Astrocyte (in vitro differentiated cells and primary cell): ENCODE results near the gene TMEM178B.

Source experiments
- EZH2 ChIP-seq: IDR thresholded peaks from 2 replicates; pipeline ENCODE4 v1.6.1; 2012; ENCODE audit warnings: mild to moderate bottlenecking, low read length, inconsistent platforms; ENCODE audit not compliant: insufficient read depth
- TF ChIP-seq, protein P1 (sequence below): IDR thresholded peaks from 2 replicates; pipeline ENCODE4 v1.5.1; 2011; ENCODE audit warnings: low read depth, mild to moderate bottlenecking, inconsistent platforms, low read length, moderate library complexity; ENCODE audit not compliant: insufficient read depth

DNA sequence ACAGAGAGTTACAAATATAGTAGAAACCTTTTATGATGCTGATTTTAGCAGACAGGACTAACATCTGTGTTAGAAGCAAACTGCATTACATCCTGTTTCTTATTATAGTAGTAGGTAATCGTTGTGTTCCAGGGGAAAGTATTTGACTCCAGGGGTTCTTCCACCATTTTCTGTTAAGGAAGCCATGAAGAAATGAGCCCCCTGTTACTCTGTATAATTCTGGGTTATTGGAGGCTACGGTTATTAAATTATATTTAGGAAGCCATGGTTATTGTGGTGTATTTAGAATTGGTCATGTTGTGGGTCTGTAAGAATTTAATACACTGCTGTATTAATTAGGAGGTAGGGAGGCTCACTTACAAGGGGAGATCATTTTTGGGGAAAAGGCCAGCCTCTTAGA is 301.6 kb downstream of the TMEM178B start:
- TF ChIP-seq EZH2 = no peak
- TF ChIP-seq, protein P1, sequence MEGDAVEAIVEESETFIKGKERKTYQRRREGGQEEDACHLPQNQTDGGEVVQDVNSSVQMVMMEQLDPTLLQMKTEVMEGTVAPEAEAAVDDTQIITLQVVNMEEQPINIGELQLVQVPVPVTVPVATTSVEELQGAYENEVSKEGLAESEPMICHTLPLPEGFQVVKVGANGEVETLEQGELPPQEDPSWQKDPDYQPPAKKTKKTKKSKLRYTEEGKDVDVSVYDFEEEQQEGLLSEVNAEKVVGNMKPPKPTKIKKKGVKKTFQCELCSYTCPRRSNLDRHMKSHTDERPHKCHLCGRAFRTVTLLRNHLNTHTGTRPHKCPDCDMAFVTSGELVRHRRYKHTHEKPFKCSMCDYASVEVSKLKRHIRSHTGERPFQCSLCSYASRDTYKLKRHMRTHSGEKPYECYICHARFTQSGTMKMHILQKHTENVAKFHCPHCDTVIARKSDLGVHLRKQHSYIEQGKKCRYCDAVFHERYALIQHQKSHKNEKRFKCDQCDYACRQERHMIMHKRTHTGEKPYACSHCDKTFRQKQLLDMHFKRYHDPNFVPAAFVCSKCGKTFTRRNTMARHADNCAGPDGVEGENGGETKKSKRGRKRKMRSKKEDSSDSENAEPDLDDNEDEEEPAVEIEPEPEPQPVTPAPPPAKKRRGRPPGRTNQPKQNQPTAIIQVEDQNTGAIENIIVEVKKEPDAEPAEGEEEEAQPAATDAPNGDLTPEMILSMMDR = no peak
